NCI-H128 (cell line): ENCODE results near the gene SMIM20.

Source experiments
- DNase-seq: peaks from one replicate; lab custom pipeline; 2025; ENCODE audit not compliant: unreplicated experiment; lab: John Stamatoyannopoulos, UW

The SMIM20 gene

GRCh38 chr4:25951390-25951952 lies 37.5 kb downstream of the SMIM20 start:
- no peak for DNase-seq

GRCh38 chr4:25953740-25954139 lies 39.7 kb downstream of the SMIM20 start:
- DNase-seq: no peak

- DNase-seq: no peak
These were observed 40.4 kb downstream of the SMIM20 start for GRCh38 chr4:25954293-25954904.

GRCh38 chr4:25955705-25956104 lies 41.7 kb downstream of the SMIM20 start:
- DNase-seq: no peak

- DNase-seq: no peak
These were observed 42.2 kb downstream of the SMIM20 start for GRCh38 chr4:25956260-25956659.

- no peak for DNase-seq
These were observed 44.1 kb downstream of the SMIM20 start for GRCh38 chr4:25958110-25958509.

- DNase-seq: no peak
These were observed 48.4 kb downstream of the SMIM20 start for GRCh38 chr4:25962393-25962792.

- DNase-seq: no peak
These were observed 51.6 kb downstream of the SMIM20 start for GRCh38 chr4:25965629-25966028.

- DNase-seq: no peak
These were observed 52.2 kb downstream of the SMIM20 start for GRCh38 chr4:25966171-25966570.

- no peak for DNase-seq
These were observed 55.5 kb downstream of the SMIM20 start for GRCh38 chr4:25969374-25970155.

- no peak for DNase-seq
These were observed 56.2 kb downstream of the SMIM20 start for GRCh38 chr4:25970226-25970675.

GRCh38 chr4:25970691-25971432 lies 56.8 kb downstream of the SMIM20 start:
- DNase-seq: no peak

- no peak for DNase-seq
These were observed 58.3 kb downstream of the SMIM20 start for GRCh38 chr4:25972366-25972765.

GRCh38 chr4:25972984-25973745 lies 59.1 kb downstream of the SMIM20 start:
- DNase-seq: no peak

- DNase-seq: no peak
These were observed 62.8 kb downstream of the SMIM20 start for GRCh38 chr4:25976780-25977179.

- no peak for DNase-seq
These were observed 63.6 kb downstream of the SMIM20 start for GRCh38 chr4:25977397-25978170.

- no peak for DNase-seq
These were observed 64.3 kb downstream of the SMIM20 start for GRCh38 chr4:25978327-25978726.
